BE2C (cell line): ENCODE results near the gene MGMT.

Experiments used
- DNase-seq: peaks from one replicate; pipeline ENCODE4 v3.0.0-alpha.2; 2020
- H3K27me3 ChIP-seq: fragments of 250-450 bp; sonication (Bioruptor Pico); 2 replicates; pipeline ENCODE4 v1.5.1; 2020; ENCODE audit warnings: mild to moderate bottlenecking
- H3K36me3 ChIP-seq: fragments of 250-450 bp; sonication (Bioruptor Pico); 2 replicates; pipeline ENCODE4 v1.5.1; 2020; ENCODE audit warnings: mild to moderate bottlenecking
- H3K4me1 ChIP-seq: fragments of 250-450 bp; sonication (Bioruptor Pico); 2 replicates; pipeline ENCODE4 v1.5.1; 2020
- H3K4me3 ChIP-seq: 2 replicates; pipeline ENCODE4 v1.5.1; 2011; ENCODE audit warnings: low read depth, low read length
- H3K9me3 ChIP-seq: fragments of 250-450 bp; sonication (Bioruptor Pico); 2 replicates; pipeline ENCODE4 v1.5.1; 2020
- TF ChIP-seq, protein P1 (sequence below): IDR thresholded peaks from 2 replicates; pipeline ENCODE4 v1.5.1; 2012; ENCODE audit warnings: mild to moderate bottlenecking, low read depth, low read length

Gene MGMT

DNA sequence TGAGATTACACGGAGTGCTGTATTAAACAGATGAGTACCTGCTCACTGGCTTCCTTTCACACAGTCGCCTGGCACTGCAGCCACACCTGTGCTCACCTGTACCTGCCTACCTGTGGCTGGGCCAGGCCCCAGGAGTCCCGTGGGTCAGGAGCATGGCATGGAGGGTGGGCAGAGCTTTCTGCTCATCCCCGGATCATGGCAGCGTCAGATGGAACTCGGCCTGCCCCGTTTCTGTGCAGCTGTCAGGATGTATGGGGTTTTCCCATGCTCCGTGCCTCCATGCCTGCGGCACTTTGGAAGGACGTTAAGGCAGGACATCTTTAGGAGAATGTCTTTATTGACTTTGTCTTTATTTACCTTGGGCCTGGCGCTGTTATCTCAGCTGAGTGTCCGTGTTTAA, 112.2 kb downstream of the MGMT start:
- no peak overlapping the region for H3K4me3 ChIP-seq
- H3K9me3 ChIP-seq = no peaks in the 10 kb centered on the region
- TF ChIP-seq, protein P1, sequence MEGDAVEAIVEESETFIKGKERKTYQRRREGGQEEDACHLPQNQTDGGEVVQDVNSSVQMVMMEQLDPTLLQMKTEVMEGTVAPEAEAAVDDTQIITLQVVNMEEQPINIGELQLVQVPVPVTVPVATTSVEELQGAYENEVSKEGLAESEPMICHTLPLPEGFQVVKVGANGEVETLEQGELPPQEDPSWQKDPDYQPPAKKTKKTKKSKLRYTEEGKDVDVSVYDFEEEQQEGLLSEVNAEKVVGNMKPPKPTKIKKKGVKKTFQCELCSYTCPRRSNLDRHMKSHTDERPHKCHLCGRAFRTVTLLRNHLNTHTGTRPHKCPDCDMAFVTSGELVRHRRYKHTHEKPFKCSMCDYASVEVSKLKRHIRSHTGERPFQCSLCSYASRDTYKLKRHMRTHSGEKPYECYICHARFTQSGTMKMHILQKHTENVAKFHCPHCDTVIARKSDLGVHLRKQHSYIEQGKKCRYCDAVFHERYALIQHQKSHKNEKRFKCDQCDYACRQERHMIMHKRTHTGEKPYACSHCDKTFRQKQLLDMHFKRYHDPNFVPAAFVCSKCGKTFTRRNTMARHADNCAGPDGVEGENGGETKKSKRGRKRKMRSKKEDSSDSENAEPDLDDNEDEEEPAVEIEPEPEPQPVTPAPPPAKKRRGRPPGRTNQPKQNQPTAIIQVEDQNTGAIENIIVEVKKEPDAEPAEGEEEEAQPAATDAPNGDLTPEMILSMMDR = no peak
- H3K27me3 ChIP-seq = no peaks in the 10 kb centered on the region
- no peaks in the 10 kb centered on the region for H3K4me1 ChIP-seq
- H3K36me3 ChIP-seq = no peaks in the 10 kb centered on the region
- no peak for DNase-seq

DNA sequence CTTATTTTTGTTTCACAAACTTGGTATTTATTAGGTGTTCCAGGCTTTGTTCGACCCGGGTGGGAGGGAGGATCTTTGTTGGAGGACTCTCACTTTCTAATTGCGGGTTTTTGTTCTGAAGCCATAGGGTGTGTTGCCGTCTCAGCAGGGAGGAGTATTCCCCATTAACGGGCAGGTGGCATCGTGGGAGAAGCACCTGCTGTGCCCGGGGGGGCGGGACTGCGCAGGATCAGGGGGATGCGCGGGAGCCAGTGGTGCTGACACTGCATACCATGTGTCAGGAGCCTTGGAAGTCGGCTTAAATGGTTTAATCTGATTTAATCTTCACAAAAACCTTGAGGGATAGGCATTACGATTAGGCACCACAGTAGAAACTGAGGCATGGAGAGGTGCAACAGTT, 113.0 kb downstream of the MGMT start:
- H3K27me3 ChIP-seq = no peaks in the 10 kb centered on the region
- no peaks in the 10 kb centered on the region for H3K36me3 ChIP-seq
- H3K4me3 ChIP-seq = no peak overlapping the region
- DNase-seq = no peak
- no peaks in the 10 kb centered on the region for H3K4me1 ChIP-seq
- TF ChIP-seq, protein P1 = no peak
- H3K9me3 ChIP-seq = no peaks in the 10 kb centered on the region

GRCh38 chr10:129580901-129581300, 113.9 kb downstream of the MGMT start:
- H3K9me3 ChIP-seq = no peaks in the 10 kb centered on the region
- no peak overlapping the region for H3K4me3 ChIP-seq
- TF ChIP-seq, protein P1 = no peak
- H3K27me3 ChIP-seq = no peaks in the 10 kb centered on the region
- no peak for DNase-seq
- H3K4me1 ChIP-seq = no peaks in the 10 kb centered on the region
- no peaks in the 10 kb centered on the region for H3K36me3 ChIP-seq

DNA sequence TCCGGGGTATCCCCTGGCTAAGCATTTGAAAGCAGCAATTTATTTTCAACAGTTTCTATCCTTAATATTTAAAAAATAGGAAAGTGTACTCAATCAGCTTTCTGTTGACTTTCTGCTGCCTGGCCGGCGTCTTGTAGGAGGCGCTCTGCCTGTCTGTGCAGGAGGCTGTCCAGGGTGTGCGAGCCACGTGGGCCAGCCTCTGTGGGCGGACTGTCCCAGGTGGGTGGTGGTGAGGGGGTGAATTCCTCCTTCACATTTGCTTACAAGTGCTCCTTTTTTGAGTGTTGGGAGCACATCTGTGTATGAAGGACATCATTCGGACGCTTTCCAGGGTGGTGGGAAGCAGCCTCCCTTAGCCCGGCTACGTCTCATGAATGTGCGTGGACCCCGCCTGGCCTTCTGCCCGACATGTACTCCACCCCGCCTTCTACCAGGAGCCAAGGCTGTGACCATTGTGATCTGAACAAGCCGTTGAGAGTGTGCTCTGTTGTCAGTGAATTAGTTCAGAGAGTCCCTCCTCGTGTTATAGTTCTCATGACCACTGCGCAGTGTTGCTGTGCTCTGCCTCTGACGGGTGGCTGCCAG, 114.9 kb downstream of the MGMT start:
- TF ChIP-seq, protein P1 = no peak
- H3K36me3 ChIP-seq = no peaks in the 10 kb centered on the region
- no peaks in the 10 kb centered on the region for H3K9me3 ChIP-seq

DNA sequence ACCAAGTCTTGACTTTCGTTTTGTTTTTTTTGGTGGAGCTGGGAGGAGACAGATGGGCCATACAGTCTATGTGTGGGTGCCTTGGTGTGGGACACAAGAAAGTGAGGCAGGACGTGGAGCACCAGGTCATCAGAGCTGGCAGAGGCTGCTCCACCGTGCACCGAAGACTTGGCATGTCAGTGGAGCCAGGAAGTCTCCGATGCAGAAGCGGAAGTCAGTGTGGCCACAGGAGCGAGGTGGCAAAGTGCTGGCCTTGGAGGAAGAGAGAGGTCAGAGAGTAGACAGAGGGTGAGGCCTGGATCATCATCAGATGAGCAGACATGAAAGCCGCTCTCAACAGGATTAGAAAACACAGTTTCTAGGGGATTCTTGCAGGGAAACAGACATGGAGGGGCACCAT, 116.8 kb downstream of the MGMT start:
- Histone ChIP-seq H3K36me3 (no peaks in the 10 kb centered on the region), H3K4me1 (no peaks in the 10 kb centered on the region), H3K4me3 (no peak overlapping the region), H3K9me3 (no peaks in the 10 kb centered on the region), H3K27me3 (no peaks in the 10 kb centered on the region)
- TF ChIP-seq, protein P1 = no peak
- DNase-seq = no peak

More for the DNA sequence above, 114.9 kb downstream of the MGMT start:
- no peak overlapping the region for H3K4me3 ChIP-seq
- H3K27me3 ChIP-seq = no peaks in the 10 kb centered on the region
- DNase-seq = no peak
- H3K4me1 ChIP-seq = no peaks in the 10 kb centered on the region

DNA sequence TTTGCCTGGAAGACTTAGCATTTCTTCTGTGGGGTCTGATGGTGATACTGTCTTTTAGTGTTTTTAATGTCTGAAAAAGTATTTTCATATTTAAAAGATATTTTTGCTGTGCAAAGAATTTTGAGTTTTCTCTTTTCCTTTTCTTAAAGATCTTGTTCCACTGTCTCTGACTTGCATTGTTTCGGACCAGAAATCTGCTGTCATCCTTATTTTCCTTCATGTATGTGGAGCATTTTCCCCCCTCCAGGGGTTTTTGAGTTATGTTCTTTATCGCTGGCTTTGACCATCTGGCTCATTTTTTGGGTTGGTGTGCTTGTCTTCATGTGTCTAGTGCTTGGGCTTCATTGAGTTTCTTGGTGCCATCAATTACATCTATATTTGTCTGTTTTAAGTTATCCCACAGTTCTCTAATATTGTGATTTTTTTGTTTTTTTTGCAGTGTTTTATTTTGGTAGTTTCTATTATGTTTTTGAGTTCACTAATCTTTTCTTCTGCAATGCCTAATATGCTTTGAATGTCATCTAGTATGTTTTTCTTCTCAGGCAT, 119.9 kb downstream of the MGMT start:
- TF ChIP-seq, protein P1 = no peak
- H3K9me3 ChIP-seq = no peaks in the 10 kb centered on the region
- no peaks in the 10 kb centered on the region for H3K36me3 ChIP-seq
- no peak for DNase-seq
- no peak overlapping the region for H3K4me3 ChIP-seq
- no peaks in the 10 kb centered on the region for H3K4me1 ChIP-seq
- H3K27me3 ChIP-seq = no peaks in the 10 kb centered on the region
